Effector memory CD4-positive, alpha-beta T cell (primary cell): Measurements from ENCODE around the gene CT45A3.
"Not testable (repeated sequence)": the region's sequence is repeated elsewhere in the genome, so short reads cannot be mapped to it uniquely, and the experiment has no call there.

Source experiments
- DNase-seq, 3 donors: peaks; one replicate each; pipeline ENCODE4 v3.0.0-alpha.2; 2020
- H3K27ac ChIP-seq: 2 replicates; pipeline ENCODE4 v1.7.0; 2013; ENCODE audit warnings: mild to moderate bottlenecking, low read length, moderate library complexity; ENCODE audit not compliant: insufficient read depth, poor library complexity, severe bottlenecking
- H3K27me3 ChIP-seq: replicated peaks from 2 replicates; pipeline ENCODE4 v1.7.0; 2013; ENCODE audit warnings: mild to moderate bottlenecking, low read length; ENCODE audit not compliant: insufficient read depth, control insufficient read depth, poor library complexity, severe bottlenecking
- H3K36me3 ChIP-seq: 2 replicates; pipeline ENCODE4 v1.7.0; 2013; ENCODE audit warnings: mild to moderate bottlenecking, low read length, moderate library complexity; ENCODE audit not compliant: control insufficient read depth, insufficient read depth
- H3K4me1 ChIP-seq: 2 replicates; pipeline ENCODE4 v1.7.0; 2013; ENCODE audit warnings: low read length, mild to moderate bottlenecking; ENCODE audit not compliant: control insufficient read depth, insufficient read depth, poor library complexity, severe bottlenecking
- H3K4me3 ChIP-seq: 2 replicates; pipeline ENCODE4 v1.7.0; 2013; ENCODE audit warnings: low read length, low read depth, mild to moderate bottlenecking; ENCODE audit not compliant: insufficient read depth, poor library complexity, severe bottlenecking
- H3K9me3 ChIP-seq: 2 replicates; pipeline ENCODE4 v1.7.0; 2013; ENCODE audit warnings: mild to moderate bottlenecking, low read length, moderate library complexity; ENCODE audit not compliant: control insufficient read depth
- total RNA-seq, 3 donors: gene quantifications; one replicate each; lab custom pipeline; 2026; lab: John Stamatoyannopoulos, UW

CT45A3 gene, protein sequence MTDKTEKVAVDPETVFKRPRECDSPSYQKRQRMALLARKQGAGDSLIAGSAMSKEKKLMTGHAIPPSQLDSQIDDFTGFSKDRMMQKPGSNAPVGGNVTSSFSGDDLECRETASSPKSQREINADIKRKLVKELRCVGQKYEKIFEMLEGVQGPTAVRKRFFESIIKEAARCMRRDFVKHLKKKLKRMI
- total RNA-seq: 0 reads per million in 3 donors

DNA sequence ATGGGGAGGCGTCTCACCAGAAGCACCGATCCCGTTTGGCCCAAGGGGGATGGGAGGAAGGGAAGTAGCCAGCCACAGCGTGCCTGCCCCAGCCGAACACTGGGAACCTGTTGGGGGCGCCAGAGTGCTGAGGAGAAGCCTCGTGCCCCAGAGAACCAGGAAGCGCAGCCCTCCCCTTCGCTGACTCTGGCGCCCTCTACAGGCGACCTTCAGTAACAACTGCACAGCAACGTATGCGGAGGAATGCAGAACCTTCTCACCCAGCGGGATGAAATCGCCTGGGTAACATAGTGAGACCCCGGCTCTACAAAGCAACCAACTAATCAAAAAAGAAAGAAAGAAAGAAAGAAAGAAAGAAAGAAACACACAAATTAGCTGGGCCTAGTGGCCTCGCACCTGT, at the start of gene CT45A3:
Gene CT45A3, minus strand, starts transcription at position 101 of the 400 bp plus-strand sequence. CDS start 3,747 bp downstream, outside the sequence.
- H3K27me3 ChIP-seq, DNase-seq, H3K36me3 ChIP-seq, H3K4me3 ChIP-seq, H3K27ac ChIP-seq, H3K9me3 ChIP-seq, H3K4me1 ChIP-seq: not testable (repeated sequence)

DNA sequence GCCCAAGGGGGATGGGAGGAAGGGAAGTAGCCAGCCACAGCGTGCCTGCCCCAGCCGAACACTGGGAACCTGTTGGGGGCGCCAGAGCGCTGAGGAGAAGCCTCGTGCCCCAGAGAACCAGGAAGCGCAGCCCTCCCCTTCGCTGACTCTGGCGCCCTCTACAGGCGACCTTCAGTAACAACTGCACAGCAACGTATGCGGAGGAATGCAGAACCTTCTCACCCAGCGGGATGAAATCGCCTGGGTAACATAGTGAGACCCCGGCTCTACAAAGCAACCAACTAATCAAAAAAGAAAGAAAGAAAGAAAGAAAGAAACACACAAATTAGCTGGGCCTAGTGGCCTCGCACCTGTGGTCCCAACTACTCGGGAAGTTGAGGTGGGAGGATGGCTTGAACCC, 34.7 kb upstream of the CT45A3 start, which contains the start of gene CT45A6:
Gene CT45A6, minus strand, starts transcription at position 101 of the 400 bp plus-strand sequence. CDS start 3,794 bp downstream, outside the sequence.
- not testable (repeated sequence) for DNase-seq, H3K36me3 ChIP-seq, H3K4me1 ChIP-seq

DNA sequence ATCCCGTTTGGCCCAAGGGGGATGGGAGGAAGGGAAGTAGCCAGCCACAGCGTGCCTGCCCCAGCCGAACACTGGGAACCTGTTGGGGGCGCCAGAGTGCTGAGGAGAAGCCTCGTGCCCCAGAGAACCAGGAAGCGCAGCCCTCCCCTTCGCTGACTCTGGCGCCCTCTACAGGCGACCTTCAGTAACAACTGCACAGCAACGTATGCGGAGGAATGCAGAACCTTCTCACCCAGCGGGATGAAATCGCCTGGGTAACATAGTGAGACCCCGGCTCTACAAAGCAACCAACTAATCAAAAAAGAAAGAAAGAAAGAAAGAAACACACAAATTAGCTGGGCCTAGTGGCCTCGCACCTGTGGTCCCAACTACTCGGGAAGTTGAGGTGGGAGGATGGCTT, 17.4 kb upstream of the CT45A3 start, which contains the start of gene CT45A5:
Gene CT45A5, minus strand, starts transcription at position 101 of the 400 bp plus-strand sequence. CDS start 3,774 bp downstream, outside the sequence.
- H3K9me3 ChIP-seq, H3K27ac ChIP-seq, H3K4me1 ChIP-seq, H3K27me3 ChIP-seq, H3K4me3 ChIP-seq, DNase-seq, H3K36me3 ChIP-seq: not testable (repeated sequence)

More for the DNA sequence above, 34.7 kb upstream of the CT45A3 start, which contains the start of gene CT45A6:
- H3K27ac ChIP-seq, H3K27me3 ChIP-seq, H3K9me3 ChIP-seq, H3K4me3 ChIP-seq: not testable (repeated sequence)

- not testable (repeated sequence) for H3K27me3 ChIP-seq, H3K9me3 ChIP-seq, DNase-seq, H3K27ac ChIP-seq, H3K36me3 ChIP-seq, H3K4me3 ChIP-seq, H3K4me1 ChIP-seq
Measured at GRCh38 chrX:135744739-135745138, 23.3 kb downstream of the CT45A3 start.

GRCh38 chrX:135741192-135741715, 26.7 kb downstream of the CT45A3 start:
- Histone ChIP-seq H3K4me3 (no peak overlapping the region), H3K36me3 (no peaks in the 10 kb centered on the region), H3K27ac (no peak overlapping the region), H3K4me1 (no peaks in the 10 kb centered on the region), H3K9me3 (no peaks in the 10 kb centered on the region), H3K27me3 (no peaks in the 10 kb centered on the region)
- DNase-seq: no peak

DNA sequence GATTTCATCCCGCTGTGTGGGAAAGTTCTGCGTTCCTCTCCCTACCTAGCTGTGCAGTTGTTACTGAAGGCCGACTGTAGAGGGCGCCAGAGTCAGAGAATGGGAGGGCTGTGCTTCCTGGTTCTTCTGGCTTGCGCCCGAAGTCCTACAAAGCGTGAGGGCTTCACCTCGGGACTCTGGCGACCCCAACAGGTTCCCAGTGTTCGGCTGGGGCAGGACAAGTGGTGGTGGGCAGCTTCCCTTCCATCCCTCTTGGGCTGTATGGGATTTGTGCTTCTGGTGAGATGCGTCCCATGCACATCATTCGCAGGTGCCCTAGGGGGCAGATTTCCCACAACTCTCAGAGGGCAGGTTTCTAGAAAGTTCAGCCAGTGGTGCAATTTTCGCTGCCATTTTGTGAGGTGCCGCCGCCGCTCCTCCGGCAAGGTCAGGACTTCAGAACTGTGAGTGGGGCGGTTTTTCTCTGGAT, 27.3 kb downstream of the CT45A3 start:
- Histone ChIP-seq H3K4me1 (no peaks in the 10 kb centered on the region), H3K36me3 (no peaks in the 10 kb centered on the region), H3K4me3 (no peak overlapping the region), H3K9me3 (no peaks in the 10 kb centered on the region), H3K27ac (no peak overlapping the region), H3K27me3 (no peaks in the 10 kb centered on the region)
- DNase-seq: peak in 2 of 3 donors; percentile 0 to 3

GRCh38 chrX:135737366-135738071, 30.5 kb downstream of the CT45A3 start:
- no peaks in the 10 kb centered on the region for H3K9me3 ChIP-seq
- H3K27me3 ChIP-seq: no peaks in the 10 kb centered on the region
- no peak for DNase-seq
- no peak overlapping the region for H3K4me3 ChIP-seq
- no peaks in the 10 kb centered on the region for H3K36me3 ChIP-seq
- H3K4me1 ChIP-seq: no peaks in the 10 kb centered on the region
- no peak overlapping the region for H3K27ac ChIP-seq

- H3K4me3 ChIP-seq, H3K27me3 ChIP-seq, H3K27ac ChIP-seq, H3K4me1 ChIP-seq, DNase-seq, H3K9me3 ChIP-seq, H3K36me3 ChIP-seq: not testable (repeated sequence)
Measured at GRCh38 chrX:135734666-135735065, 33.3 kb downstream of the CT45A3 start.

GRCh38 chrX:135713795-135714194, 54.2 kb downstream of the CT45A3 start:
- Histone ChIP-seq H3K9me3 (no peaks in the 10 kb centered on the region), H3K27me3 (no peaks in the 10 kb centered on the region), H3K36me3 (no peaks in the 10 kb centered on the region), H3K27ac (no peak overlapping the region), H3K4me1 (no peaks in the 10 kb centered on the region), H3K4me3 (no peak overlapping the region)
- no peak for DNase-seq

DNA sequence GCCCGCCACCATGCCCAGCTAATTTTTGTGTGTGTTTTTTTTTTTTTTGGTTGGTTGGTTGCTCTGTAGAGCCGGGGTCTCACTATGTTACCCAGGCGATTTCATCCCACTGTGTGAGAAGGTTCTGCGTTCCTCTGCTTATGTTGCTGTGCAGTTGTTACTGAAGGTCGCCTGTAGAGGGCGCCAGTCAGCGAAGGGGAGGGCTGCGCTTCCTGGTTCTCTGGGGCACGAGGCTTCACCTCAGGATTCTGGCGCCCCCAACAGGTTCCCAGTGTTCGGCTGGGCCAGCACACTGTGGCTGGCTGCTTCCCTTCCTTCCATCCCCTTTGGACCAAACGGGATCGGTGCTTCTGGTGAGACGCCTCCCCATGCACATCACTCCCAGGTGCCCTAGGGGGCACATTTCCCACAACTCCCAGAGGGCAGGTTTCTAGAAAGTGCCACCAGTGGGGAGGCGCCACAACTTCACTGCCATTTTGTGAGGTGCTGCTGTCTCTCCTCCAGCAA, 54.8 kb downstream of the CT45A3 start, which contains the start of gene CT45A1:
Gene CT45A1, plus strand, starts transcription at position 457 of the 507 bp plus-strand sequence. CDS start 5,302 bp downstream, outside the sequence.
- not testable (repeated sequence) for DNase-seq, H3K27ac ChIP-seq, H3K36me3 ChIP-seq, H3K4me3 ChIP-seq, H3K4me1 ChIP-seq, H3K27me3 ChIP-seq, H3K9me3 ChIP-seq
